Measurements from ENCODE around the gene SERTM1. TPM values are rescaled to one million over a fixed set of nuclear protein-coding genes. Genes with fewer than 3 reads are reported as not detected.
A peak's percentile ranks its signal among the peaks of the same experiment; 100 is the strongest.

SERTM1 gene
- total RNA-seq, 2 donors from 2014 or later, result not detected

GRCh38 chr13:36696410-36697010 lies 22.7 kb downstream of the SERTM1 start:
- no peak for DNase-seq (ENCODE audit: low spot score in 2 of 2)
- Mint-ChIP-seq H3K36me3 (no peaks in the 10 kb centered on the region), H3K27ac (no peak overlapping the region), H3K9me3 (peaks cover 3 to 6% of the 10 kb centered on the region in 2 donors)
- no peak for ATAC-seq

GRCh38 chr13:36700170-36700569 lies 26.4 kb downstream of the SERTM1 start:
- DNase-seq (ENCODE audit: low spot score in 2 of 2) (no peak), ATAC-seq (no peak)
- peaks cover 3 to 6% of the 10 kb centered on the region in 2 donors for H3K9me3 Mint-ChIP-seq
- H3K27ac Mint-ChIP-seq, result no peak overlapping the region
- no peaks in the 10 kb centered on the region for H3K36me3 Mint-ChIP-seq

GRCh38 chr13:36706755-36707154 lies 32.9 kb downstream of the SERTM1 start:
- Mint-ChIP-seq H3K27ac (no peak overlapping the region), H3K36me3 (no peaks in the 10 kb centered on the region), H3K9me3 (no peaks in the 10 kb centered on the region)
- DNase-seq (ENCODE audit: low spot score in 2 of 2), result no peak
- no peak for ATAC-seq

- no peaks in the 10 kb centered on the region for H3K36me3 Mint-ChIP-seq
- H3K27ac Mint-ChIP-seq, result no peak overlapping the region
- ATAC-seq (no peak), DNase-seq (ENCODE audit: low spot score in 2 of 2) (no peak)
- H3K9me3 Mint-ChIP-seq, result no peaks in the 10 kb centered on the region
Measured at GRCh38 chr13:36709136-36709890, 35.5 kb downstream of the SERTM1 start.

- no peaks in the 10 kb centered on the region for H3K9me3 Mint-ChIP-seq
- ATAC-seq (no peak), DNase-seq (ENCODE audit: low spot score in 2 of 2) (no peak)
- no peak overlapping the region for H3K27ac Mint-ChIP-seq
- no peaks in the 10 kb centered on the region for H3K36me3 Mint-ChIP-seq
Measured at GRCh38 chr13:36710396-36710795, 36.6 kb downstream of the SERTM1 start.

- Mint-ChIP-seq H3K27ac (no peak overlapping the region), H3K36me3 (no peaks in the 10 kb centered on the region), H3K9me3 (no peaks in the 10 kb centered on the region)
- ATAC-seq (no peak), DNase-seq (ENCODE audit: low spot score in 2 of 2) (no peak)
Measured at GRCh38 chr13:36712290-36712689, 38.5 kb downstream of the SERTM1 start.

- DNase-seq (ENCODE audit: low spot score in 2 of 2), result no peak
- Mint-ChIP-seq H3K27ac (no peak overlapping the region), H3K36me3 (no peaks in the 10 kb centered on the region), H3K9me3 (no peaks in the 10 kb centered on the region)
- no peak for ATAC-seq
Measured at GRCh38 chr13:36712770-36713169, 39.0 kb downstream of the SERTM1 start.

GRCh38 chr13:36713887-36714286 lies 40.1 kb downstream of the SERTM1 start:
- ATAC-seq (no peak), DNase-seq (ENCODE audit: low spot score in 2 of 2) (no peak)
- no peak overlapping the region for H3K27ac Mint-ChIP-seq
- H3K36me3 Mint-ChIP-seq, result no peaks in the 10 kb centered on the region
- no peaks in the 10 kb centered on the region for H3K9me3 Mint-ChIP-seq

GRCh38 chr13:36715841-36716240 lies 42.0 kb downstream of the SERTM1 start:
- Mint-ChIP-seq H3K36me3 (no peaks in the 10 kb centered on the region), H3K27ac (no peak overlapping the region), H3K9me3 (no peaks in the 10 kb centered on the region)
- ATAC-seq (no peak), DNase-seq (ENCODE audit: low spot score in 2 of 2) (no peak)

GRCh38 chr13:36717017-36717416 lies 43.2 kb downstream of the SERTM1 start:
- ATAC-seq (no peak), DNase-seq (ENCODE audit: low spot score in 2 of 2) (no peak)
- no peaks in the 10 kb centered on the region for H3K36me3 Mint-ChIP-seq
- no peaks in the 10 kb centered on the region for H3K9me3 Mint-ChIP-seq
- no peak overlapping the region for H3K27ac Mint-ChIP-seq

GRCh38 chr13:36717966-36718545 lies 44.2 kb downstream of the SERTM1 start:
- H3K36me3 Mint-ChIP-seq, result no peaks in the 10 kb centered on the region
- ATAC-seq, result peak in 1 of 2 donors; percentile 37
- DNase-seq (ENCODE audit: low spot score in 2 of 2), result no peak
- no peak overlapping the region for H3K27ac Mint-ChIP-seq
- no peaks in the 10 kb centered on the region for H3K9me3 Mint-ChIP-seq

- no peak overlapping the region for H3K27ac Mint-ChIP-seq
- no peaks in the 10 kb centered on the region for H3K36me3 Mint-ChIP-seq
- H3K9me3 Mint-ChIP-seq, result no peaks in the 10 kb centered on the region
- ATAC-seq (no peak), DNase-seq (ENCODE audit: low spot score in 2 of 2) (no peak)
Measured at GRCh38 chr13:36718686-36719085, 44.9 kb downstream of the SERTM1 start.

GRCh38 chr13:36724141-36724540 lies 50.3 kb downstream of the SERTM1 start:
- H3K36me3 Mint-ChIP-seq, result no peaks in the 10 kb centered on the region
- H3K9me3 Mint-ChIP-seq, result no peaks in the 10 kb centered on the region
- DNase-seq (ENCODE audit: low spot score in 2 of 2) (no peak), ATAC-seq (no peak)
- no peak overlapping the region for H3K27ac Mint-ChIP-seq

GRCh38 chr13:36725936-36726335 lies 52.1 kb downstream of the SERTM1 start:
- DNase-seq (ENCODE audit: low spot score in 2 of 2) (no peak), ATAC-seq (no peak)
- no peaks in the 10 kb centered on the region for H3K9me3 Mint-ChIP-seq
- H3K36me3 Mint-ChIP-seq, result no peaks in the 10 kb centered on the region
- no peak overlapping the region for H3K27ac Mint-ChIP-seq

- DNase-seq (ENCODE audit: low spot score in 2 of 2), result no peak
- H3K27ac Mint-ChIP-seq, result no peak overlapping the region
- H3K36me3 Mint-ChIP-seq, result no peaks in the 10 kb centered on the region
- ATAC-seq, result no peak
- H3K9me3 Mint-ChIP-seq, result no peaks in the 10 kb centered on the region
Measured at GRCh38 chr13:36728006-36728405, 54.2 kb downstream of the SERTM1 start.

- ATAC-seq, result no peak
- peak in 1 of 2 donors; percentile 29 for DNase-seq (ENCODE audit: low spot score in 2 of 2)
- no peak overlapping the region for H3K27ac Mint-ChIP-seq
- H3K9me3 Mint-ChIP-seq, result no peaks in the 10 kb centered on the region
- H3K36me3 Mint-ChIP-seq, result no peaks in the 10 kb centered on the region
Measured at GRCh38 chr13:36736119-36736726, 62.4 kb downstream of the SERTM1 start.

- no peak overlapping the region for H3K27ac Mint-ChIP-seq
- DNase-seq (ENCODE audit: low spot score in 2 of 2) (no peak), ATAC-seq (no peak)
- no peaks in the 10 kb centered on the region for H3K36me3 Mint-ChIP-seq
- peaks cover 0 to under 1% of the 10 kb centered on the region in 2 donors for H3K9me3 Mint-ChIP-seq
Measured at GRCh38 chr13:36737524-36738083, 63.8 kb downstream of the SERTM1 start.

All from activated naive CD4-positive, alpha-beta T cell treated with anti-CD3 and anti-CD28 coated beads, Interleukin-2, amount 50 U/mL, for 72 hours (primary cell).